Type B pancreatic cell (in vitro differentiated cells): ENCODE measurements around the gene ASB10. TPM values are rescaled to one million over a fixed set of nuclear protein-coding genes. Genes with fewer than 3 reads are reported as not detected.

Experiments used
- DNase-seq: peaks from one replicate; pipeline ENCODE4 v3.0.0; 2021; ENCODE audit warnings: mixed read lengths; ENCODE audit not compliant: unreplicated experiment; ENCODE audit errors: extremely low spot score
- H3K27ac Mint-ChIP-seq: 2 replicates; pipeline ENCODE4 v1.8.0; 2021; ENCODE audit warnings: mild to moderate bottlenecking, mixed read lengths
- H3K27me3 Mint-ChIP-seq: 2 replicates; pipeline ENCODE4 v1.8.0; 2021; ENCODE audit warnings: mixed read lengths
- H3K36me3 Mint-ChIP-seq: 2 replicates; pipeline ENCODE4 v1.8.0; 2021; ENCODE audit warnings: mixed read lengths
- H3K4me1 Mint-ChIP-seq: one replicate; pipeline ENCODE4 v1.8.0; 2021; ENCODE audit warnings: mixed read lengths; ENCODE audit not compliant: unreplicated experiment
- H3K4me3 Mint-ChIP-seq: 2 replicates; pipeline ENCODE4 v1.8.0; 2021; ENCODE audit warnings: mild to moderate bottlenecking, mixed read lengths
- H3K9me3 Mint-ChIP-seq: 2 replicates; pipeline ENCODE4 v1.8.0; 2021; ENCODE audit warnings: mixed read lengths
- CTCF ChIP-seq: fragments of 200-600 bp; sonication (generic); conservative IDR thresholded peaks from 2 replicates; pipeline ENCODE4 v1.5.0; 2021; ENCODE audit warnings: antibody characterized with exemption, mild to moderate bottlenecking
- total RNA-seq: library from RNA; stranded (reverse); gene quantifications from 2 replicates; pipeline ENCODE4 v1.2.1, GENCODE V29; 2021; ENCODE audit warnings: low replicate concordance

Gene ASB10
- total RNA-seq, 1 donor from 2014 or later: not detected

- DNase-seq: no peak
- peaks cover 7% of the 10 kb centered on the region for H3K36me3 Mint-ChIP-seq
- H3K4me1 Mint-ChIP-seq: peaks cover 21% of the 10 kb centered on the region
- H3K4me3 Mint-ChIP-seq: peak overlapping the region; percentile 67
- H3K9me3 Mint-ChIP-seq: no peaks in the 10 kb centered on the region
- H3K27ac Mint-ChIP-seq: no peak overlapping the region
- TF ChIP-seq CTCF: no peak
- peaks cover 3% of the 10 kb centered on the region for H3K27me3 Mint-ChIP-seq
These were observed 60.4 kb downstream of the ASB10 start for GRCh38 chr7:151126491-151127137.

DNA sequence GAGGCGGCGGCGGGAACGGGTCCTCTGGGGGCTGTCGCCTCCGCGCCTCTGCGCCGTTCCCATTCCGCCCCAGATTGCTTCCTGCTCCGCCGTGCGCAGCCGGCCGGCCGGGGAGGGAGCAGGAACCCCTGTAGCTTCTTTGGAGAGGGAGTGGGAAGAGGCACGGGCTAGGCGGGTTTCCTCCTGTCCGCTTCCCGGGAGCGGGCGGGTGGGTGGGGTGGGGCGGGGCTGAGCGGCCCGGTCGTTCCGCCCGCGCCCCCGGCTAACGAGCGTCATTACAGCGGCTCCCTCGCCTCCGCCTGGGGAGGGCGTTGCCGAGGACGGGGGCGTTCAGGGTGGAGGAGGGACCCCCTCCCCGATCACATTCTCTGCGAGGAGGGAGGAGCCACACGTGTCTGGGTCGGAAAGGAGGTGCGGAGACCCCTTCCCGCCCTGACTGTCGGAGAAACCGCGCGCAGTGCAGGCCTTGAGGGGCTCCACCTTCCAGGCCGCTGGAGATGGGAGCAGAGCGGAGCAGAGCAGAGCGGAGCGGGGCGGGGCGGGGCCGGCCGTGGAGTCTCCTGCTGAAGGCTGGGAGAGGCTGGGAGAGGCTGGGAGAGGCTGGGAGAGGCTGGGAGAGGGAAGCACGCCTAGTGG is 61.1 kb downstream of the ASB10 start:
- Mint-ChIP-seq H3K4me3 (peak overlapping the region; percentile 82), H3K4me1 (peaks cover 16% of the 10 kb centered on the region), H3K9me3 (no peaks in the 10 kb centered on the region), H3K36me3 (peaks cover 12% of the 10 kb centered on the region), H3K27ac (peak overlapping the region; percentile 26), H3K27me3 (peaks cover 3% of the 10 kb centered on the region)
- no peak for DNase-seq
- TF ChIP-seq CTCF: no peak

Other genes starting within 250 kb of the ASB10 start
- 8.0 and 10.0 TPM in 2 replicates for gene KCNH2, start 208.9 kb downstream of the ASB10 start, total RNA-seq
- 0.21 and 1.7 TPM in 2 replicates for gene NOS3, start 196.2 kb downstream of the ASB10 start, total RNA-seq
- gene ATG9B, start 162.8 kb downstream of the ASB10 start, total RNA-seq: 33.8 and 53.2 TPM in 2 replicates
- 32.7 and 45.5 TPM in 2 replicates for gene ABCB8, start 158.8 kb downstream of the ASB10 start, total RNA-seq
- 2.2 and 4.4 TPM in 2 replicates for gene ASIC3, start 138.7 kb downstream of the ASB10 start, total RNA-seq
- gene CDK5, start 129.4 kb downstream of the ASB10 start, total RNA-seq: 20.4 and 20.5 TPM in 2 replicates
- 144 and 150 TPM in 2 replicates for gene SLC4A2, start 127.7 kb downstream of the ASB10 start, total RNA-seq
- gene FASTK, start 106.4 kb downstream of the ASB10 start, total RNA-seq: 100 and 118 TPM in 2 replicates
- gene TMUB1, start 103.8 kb downstream of the ASB10 start, total RNA-seq: 37.9 and 41.7 TPM in 2 replicates
- gene AGAP3, start 100.8 kb downstream of the ASB10 start, total RNA-seq: 95.9 and 114 TPM in 2 replicates
- gene GBX1, start 19.6 kb downstream of the ASB10 start, total RNA-seq: 0.26 and 0.41 TPM in 2 replicates
- gene H2BK1, start 23.2 kb upstream of the ASB10 start, total RNA-seq: not detected in 2 replicates
- gene ABCF2, start 40.0 kb upstream of the ASB10 start, total RNA-seq: 35.9 and 46.5 TPM in 2 replicates
- gene CHPF2, start 45.2 kb upstream of the ASB10 start, total RNA-seq: 44.4 and 54.7 TPM in 2 replicates
- gene SMARCD3, start 61.4 kb upstream of the ASB10 start, total RNA-seq: 20.0 and 58.4 TPM in 2 replicates
- gene NUB1, start 154.6 kb upstream of the ASB10 start, total RNA-seq: 49.3 and 54.3 TPM in 2 replicates
- gene WDR86, start 222.8 kb upstream of the ASB10 start, total RNA-seq: 13.0 and 83.0 TPM in 2 replicates